ENCODE data around the gene BHMT2. TPM values are rescaled to one million over a fixed set of nuclear protein-coding genes. Genes with fewer than 3 reads are reported as not detected.
A peak's percentile ranks its signal among the peaks of the same experiment; 100 is the strongest.

The BHMT2 gene, protein sequence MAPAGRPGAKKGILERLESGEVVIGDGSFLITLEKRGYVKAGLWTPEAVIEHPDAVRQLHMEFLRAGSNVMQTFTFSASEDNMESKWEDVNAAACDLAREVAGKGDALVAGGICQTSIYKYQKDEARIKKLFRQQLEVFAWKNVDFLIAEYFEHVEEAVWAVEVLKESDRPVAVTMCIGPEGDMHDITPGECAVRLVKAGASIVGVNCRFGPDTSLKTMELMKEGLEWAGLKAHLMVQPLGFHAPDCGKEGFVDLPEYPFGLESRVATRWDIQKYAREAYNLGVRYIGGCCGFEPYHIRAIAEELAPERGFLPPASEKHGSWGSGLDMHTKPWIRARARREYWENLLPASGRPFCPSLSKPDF
- 1 to 10 TPM in 3 of 4 donors, under 1 TPM in 1; 0.45 to 4.1 (median 1.9) TPM for polyA plus RNA-seq
- long read RNA-seq, donor 1, partial matches to known transcripts, result 0 of 3 reads
- long read RNA-seq, donor 1, other reads (novel, unspliced or antisense), result 0 of 3 reads
- long read RNA-seq, donor 2, partial matches to known transcripts, result 0 of 1 reads
- long read RNA-seq, donor 2, other reads (novel, unspliced or antisense), result 0 of 1 reads
- long read RNA-seq, donor 3, result 0 reads
- long read RNA-seq, donor 4, result 0 reads
- long read RNA-seq, donor 5, result 0 reads
- long read RNA-seq, donor 6, result 0 reads
- long read RNA-seq, donor 7, result 0 reads
- long read RNA-seq, donor 8, result 0 reads
- long read RNA-seq, donor 9, result 0 reads
- long read RNA-seq, donor 10, result 0 reads

GRCh38 chr5:79069488-79070349 lies at the start of gene BHMT2, which contains the start of gene DMGDH:
Gene BHMT2 (plus strand): TSS chr5:79069767. CDS start chr5:79069783, 16 bp downstream.
Gene DMGDH (minus strand): TSS chr5:79069674. CDS start chr5:79069620, 54 bp downstream.
- DNase-seq (peak in 1 of 2 donors; percentile 53), FAIRE-seq (no peak)
- H3K4me3 ChIP-seq (ENCODE audit: low read depth in 1 of 3, low read length in 3 of 3), result peak within 1 kb of the TSS in 1 of 3 donors; percentile 10
- WGBS, 3 donors, result 31 to 44% (median 35%) methylated on average over 67 to 79 of the region's 79 CpGs
- peaks cover 0 to 8% (median 0%) of the 10 kb centered on the region in 3 donors for H3K4me1 ChIP-seq (ENCODE audit: control insufficient read depth in 3 of 3, insufficient read depth in 2 of 3, low read depth in 1 of 3, low read length in 2 of 3)
- no peak within 1 kb of the TSS for H3K27ac ChIP-seq (ENCODE audit: low read depth in 1 of 3, low read length in 2 of 3)
- no peaks in the 10 kb centered on the region for H3K36me3 ChIP-seq (ENCODE audit: control insufficient read depth in 3 of 3, insufficient read depth in 2 of 3, low read depth in 1 of 3, low read length in 3 of 3)
- peaks cover 0 to 8% (median 0%) of the 10 kb centered on the region in 3 donors for H3K27me3 ChIP-seq (ENCODE audit: control insufficient read depth in 3 of 3, insufficient read depth in 3 of 3, low read length in 3 of 3)
- H3K9me3 ChIP-seq (ENCODE audit: control insufficient read depth in 2 of 2, insufficient read depth in 1 of 2, low read depth in 1 of 2, low read length in 1 of 2), result peaks cover 0 to 6% of the 10 kb centered on the region in 2 donors

DNA sequence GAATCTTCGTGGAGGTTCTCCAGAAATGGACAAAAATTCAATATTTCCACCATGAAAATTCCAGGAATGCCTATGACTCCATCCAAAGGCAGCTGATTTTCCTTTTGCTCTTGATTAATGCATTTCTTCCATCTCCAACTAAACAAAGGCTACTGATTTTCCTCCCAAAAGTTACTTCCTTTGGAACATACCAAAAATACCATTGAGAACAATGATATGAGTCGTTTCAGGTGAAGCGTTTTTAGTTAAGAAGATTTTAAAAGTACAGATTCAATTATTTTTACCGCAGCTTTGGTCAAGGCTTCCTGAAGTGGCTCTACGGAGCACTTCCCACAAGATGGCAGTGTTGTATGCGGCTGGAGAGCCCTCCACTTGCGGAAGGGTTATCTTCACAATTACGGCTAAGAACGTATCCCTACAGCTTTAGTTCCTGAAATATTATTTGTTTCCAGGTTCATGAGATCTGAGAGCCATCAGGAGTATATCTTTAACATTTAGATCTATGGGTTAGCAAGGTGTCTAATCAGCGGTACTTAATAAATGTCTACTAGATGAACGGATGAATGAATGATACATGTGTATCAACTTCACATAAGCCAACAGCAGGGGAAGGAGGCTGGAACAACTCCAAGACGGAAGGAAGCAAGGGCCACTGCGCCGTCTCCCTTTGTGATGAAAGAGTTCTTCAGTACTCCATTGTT lies 48.6 kb upstream of the BHMT2 start:
- Histone ChIP-seq H3K4me1 (ENCODE audit: control insufficient read depth in 3 of 3, insufficient read depth in 2 of 3, low read depth in 1 of 3, low read length in 2 of 3) (peaks cover 0 to 3% (median 0%) of the 10 kb centered on the region in 3 donors), H3K27ac (ENCODE audit: low read depth in 1 of 3, low read length in 2 of 3) (no peak overlapping the region), H3K27me3 (ENCODE audit: control insufficient read depth in 3 of 3, insufficient read depth in 3 of 3, low read length in 3 of 3) (peaks cover 0 to 3% (median 0%) of the 10 kb centered on the region in 3 donors), H3K36me3 (ENCODE audit: control insufficient read depth in 3 of 3, insufficient read depth in 2 of 3, low read depth in 1 of 3, low read length in 3 of 3) (no peaks in the 10 kb centered on the region), H3K4me3 (ENCODE audit: low read depth in 1 of 3, low read length in 3 of 3) (no peak overlapping the region), H3K9me3 (ENCODE audit: control insufficient read depth in 2 of 2, insufficient read depth in 1 of 2, low read depth in 1 of 2, low read length in 1 of 2) (no peaks in the 10 kb centered on the region)
- FAIRE-seq, result no peak
- 11 to 20% (median 19%) methylated on average over 14 of the region's 14 CpGs for WGBS, 3 donors
- DNase-seq, result peak; percentile 46 to 73

DNA sequence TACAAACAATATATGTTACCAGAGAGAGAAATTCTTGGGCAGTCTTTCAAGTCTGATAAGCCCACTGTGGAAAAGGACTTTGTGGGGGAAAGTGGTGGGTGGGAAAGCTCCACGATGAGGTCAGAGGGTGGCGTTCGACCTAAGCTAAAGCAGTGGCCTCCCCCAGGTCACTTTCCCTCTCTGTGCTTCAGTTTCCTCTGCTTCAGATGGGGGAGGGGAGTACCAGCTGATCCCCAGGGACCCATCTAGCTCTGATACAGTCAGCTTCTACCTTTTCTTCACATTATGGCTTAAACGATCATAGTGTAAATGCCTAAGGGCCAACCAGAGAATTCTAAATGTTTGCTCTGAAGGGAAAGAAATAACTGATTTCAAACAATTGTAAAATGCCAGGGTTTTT lies 47.8 kb upstream of the BHMT2 start:
- no peak for FAIRE-seq
- WGBS, 3 donors, result 54 to 60% (median 58%) methylated on average over 4 of the region's 4 CpGs
- H3K27ac ChIP-seq (ENCODE audit: low read depth in 1 of 3, low read length in 2 of 3), result no peak overlapping the region
- no peak for DNase-seq
- peaks cover 0 to 3% (median 0%) of the 10 kb centered on the region in 3 donors for H3K4me1 ChIP-seq (ENCODE audit: control insufficient read depth in 3 of 3, insufficient read depth in 2 of 3, low read depth in 1 of 3, low read length in 2 of 3)
- H3K4me3 ChIP-seq (ENCODE audit: low read depth in 1 of 3, low read length in 3 of 3), result no peak overlapping the region
- H3K9me3 ChIP-seq (ENCODE audit: control insufficient read depth in 2 of 2, insufficient read depth in 1 of 2, low read depth in 1 of 2, low read length in 1 of 2), result no peaks in the 10 kb centered on the region
- no peaks in the 10 kb centered on the region for H3K36me3 ChIP-seq (ENCODE audit: control insufficient read depth in 3 of 3, insufficient read depth in 2 of 3, low read depth in 1 of 3, low read length in 3 of 3)
- H3K27me3 ChIP-seq (ENCODE audit: control insufficient read depth in 3 of 3, insufficient read depth in 3 of 3, low read length in 3 of 3), result peaks cover 0 to 4% (median 3%) of the 10 kb centered on the region in 3 donors

- Histone ChIP-seq H3K4me1 (ENCODE audit: control insufficient read depth in 3 of 3, insufficient read depth in 2 of 3, low read depth in 1 of 3, low read length in 2 of 3) (peaks cover 0 to 3% (median 0%) of the 10 kb centered on the region in 3 donors), H3K9me3 (ENCODE audit: control insufficient read depth in 2 of 2, insufficient read depth in 1 of 2, low read depth in 1 of 2, low read length in 1 of 2) (no peaks in the 10 kb centered on the region), H3K4me3 (ENCODE audit: low read depth in 1 of 3, low read length in 3 of 3) (no peak overlapping the region), H3K27me3 (ENCODE audit: control insufficient read depth in 3 of 3, insufficient read depth in 3 of 3, low read length in 3 of 3) (peaks cover 0 to 4% (median 3%) of the 10 kb centered on the region in 3 donors), H3K27ac (ENCODE audit: low read depth in 1 of 3, low read length in 2 of 3) (no peak overlapping the region), H3K36me3 (ENCODE audit: control insufficient read depth in 3 of 3, insufficient read depth in 2 of 3, low read depth in 1 of 3, low read length in 3 of 3) (no peaks in the 10 kb centered on the region)
- DNase-seq (no peak), FAIRE-seq (no peak)
- WGBS, 3 donors, result 83 to 86% (median 84%) methylated on average over 2 of the region's 2 CpGs
Observed at GRCh38 chr5:79022771-79023170, 46.8 kb upstream of the BHMT2 start.

DNA sequence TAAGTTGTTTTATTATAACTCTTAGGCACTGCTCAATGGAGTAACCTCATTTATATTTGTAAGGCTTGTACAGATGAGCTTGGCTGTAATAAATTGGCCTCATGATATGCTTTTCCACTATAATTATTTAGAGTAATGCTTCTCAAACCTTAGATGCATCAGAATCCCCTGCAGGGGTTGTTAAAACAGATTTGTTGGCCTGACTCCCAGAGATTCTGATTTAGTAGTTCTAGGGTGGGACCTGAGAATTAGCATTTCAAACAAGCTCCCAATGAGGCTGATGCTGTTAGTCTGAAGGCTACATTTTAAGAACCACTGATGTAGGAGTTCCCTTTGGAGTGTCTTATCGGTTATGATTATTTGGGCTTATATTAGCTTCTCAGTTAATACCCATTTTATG lies 46.2 kb upstream of the BHMT2 start:
- H3K9me3 ChIP-seq (ENCODE audit: control insufficient read depth in 2 of 2, insufficient read depth in 1 of 2, low read depth in 1 of 2, low read length in 1 of 2), result no peaks in the 10 kb centered on the region
- no peak for DNase-seq
- FAIRE-seq, result no peak
- 75 to 90% (median 87%) methylated on average over 1 of the region's 1 CpG for WGBS, 3 donors
- no peaks in the 10 kb centered on the region for H3K36me3 ChIP-seq (ENCODE audit: control insufficient read depth in 3 of 3, insufficient read depth in 2 of 3, low read depth in 1 of 3, low read length in 3 of 3)
- H3K27ac ChIP-seq (ENCODE audit: low read depth in 1 of 3, low read length in 2 of 3), result no peak overlapping the region
- peaks cover 0 to 3% (median 0%) of the 10 kb centered on the region in 3 donors for H3K4me1 ChIP-seq (ENCODE audit: control insufficient read depth in 3 of 3, insufficient read depth in 2 of 3, low read depth in 1 of 3, low read length in 2 of 3)
- no peak overlapping the region for H3K4me3 ChIP-seq (ENCODE audit: low read depth in 1 of 3, low read length in 3 of 3)
- H3K27me3 ChIP-seq (ENCODE audit: control insufficient read depth in 3 of 3, insufficient read depth in 3 of 3, low read length in 3 of 3), result peaks cover 0 to 4% (median 3%) of the 10 kb centered on the region in 3 donors

DNA sequence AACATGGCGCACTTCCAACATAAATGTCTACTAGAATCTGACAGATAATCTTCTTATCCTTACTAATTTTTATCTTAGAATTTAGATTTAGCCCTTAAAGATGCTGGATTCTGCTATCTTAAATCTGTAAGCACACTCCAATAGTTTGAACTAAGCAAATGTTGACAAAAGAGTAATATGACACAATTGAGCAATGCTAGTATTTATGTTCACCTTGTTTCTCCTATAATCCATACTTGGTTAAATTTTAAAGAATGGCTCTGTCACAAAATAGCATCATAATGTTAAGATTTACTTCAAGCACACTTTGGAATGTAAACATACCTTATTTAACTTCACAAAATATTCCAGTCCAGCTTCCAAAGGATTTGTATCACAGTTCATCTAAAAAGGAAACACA lies 45.6 kb upstream of the BHMT2 start:
- Histone ChIP-seq H3K27me3 (ENCODE audit: control insufficient read depth in 3 of 3, insufficient read depth in 3 of 3, low read length in 3 of 3) (peaks cover 0 to 4% (median 3%) of the 10 kb centered on the region in 3 donors), H3K4me1 (ENCODE audit: control insufficient read depth in 3 of 3, insufficient read depth in 2 of 3, low read depth in 1 of 3, low read length in 2 of 3) (peaks cover 0 to 3% (median 0%) of the 10 kb centered on the region in 3 donors), H3K9me3 (ENCODE audit: control insufficient read depth in 2 of 2, insufficient read depth in 1 of 2, low read depth in 1 of 2, low read length in 1 of 2) (no peaks in the 10 kb centered on the region), H3K27ac (ENCODE audit: low read depth in 1 of 3, low read length in 2 of 3) (no peak overlapping the region), H3K36me3 (ENCODE audit: control insufficient read depth in 3 of 3, insufficient read depth in 2 of 3, low read depth in 1 of 3, low read length in 3 of 3) (no peaks in the 10 kb centered on the region), H3K4me3 (ENCODE audit: low read depth in 1 of 3, low read length in 3 of 3) (no peak overlapping the region)
- no peak for DNase-seq
- 88 to 100% (median 93%) methylated on average over 1 of the region's 1 CpG for WGBS, 3 donors
- FAIRE-seq, result no peak

GRCh38 chr5:79025054-79025472 lies 44.5 kb upstream of the BHMT2 start:
- Histone ChIP-seq H3K36me3 (ENCODE audit: control insufficient read depth in 3 of 3, insufficient read depth in 2 of 3, low read depth in 1 of 3, low read length in 3 of 3) (no peaks in the 10 kb centered on the region), H3K27me3 (ENCODE audit: control insufficient read depth in 3 of 3, insufficient read depth in 3 of 3, low read length in 3 of 3) (peaks cover 0 to 4% (median 0%) of the 10 kb centered on the region in 3 donors), H3K4me1 (ENCODE audit: control insufficient read depth in 3 of 3, insufficient read depth in 2 of 3, low read depth in 1 of 3, low read length in 2 of 3) (peaks cover 0 to 3% (median 0%) of the 10 kb centered on the region in 3 donors), H3K27ac (ENCODE audit: low read depth in 1 of 3, low read length in 2 of 3) (no peak overlapping the region), H3K4me3 (ENCODE audit: low read depth in 1 of 3, low read length in 3 of 3) (peak overlapping the region in 1 of 3 donors; percentile 18), H3K9me3 (ENCODE audit: control insufficient read depth in 2 of 2, insufficient read depth in 1 of 2, low read depth in 1 of 2, low read length in 1 of 2) (no peaks in the 10 kb centered on the region)
- WGBS, 3 donors, result 9% methylated on average over 13 of the region's 13 CpGs
- peak; percentile 39 to 78 for DNase-seq
- FAIRE-seq, result no peak

All from small intestine (tissue), 16 donors.